Smooth muscle cell of the brain vasculature (primary cell): Measurements from ENCODE around the gene ARMC9.
"Not testable (repeated sequence)": the region's sequence is repeated elsewhere in the genome, so short reads cannot be mapped to it uniquely, and the experiment has no call there.

ENCODE experiments used
- DNase-seq: peaks from one replicate; pipeline ENCODE4 v3.0.0-alpha.2; 2012; ENCODE audit warnings: low read depth, low spot score

The ARMC9 gene

GRCh38 chr2:231360881-231361371 lies 162.5 kb downstream of the ARMC9 start:
- no peak for DNase-seq

GRCh38 chr2:231361701-231362554 lies 163.5 kb downstream of the ARMC9 start:
- no peak for DNase-seq

- no peak for DNase-seq
These were observed 164.2 kb downstream of the ARMC9 start for GRCh38 chr2:231362555-231363184.

GRCh38 chr2:231364061-231364460 lies 165.6 kb downstream of the ARMC9 start:
- no peak for DNase-seq

GRCh38 chr2:231364961-231365810 lies 166.8 kb downstream of the ARMC9 start:
- peak; percentile 49 for DNase-seq

GRCh38 chr2:231367178-231367577 lies 168.7 kb downstream of the ARMC9 start:
- no peak for DNase-seq

GRCh38 chr2:231369580-231370428 lies 171.4 kb downstream of the ARMC9 start:
- no peak for DNase-seq

GRCh38 chr2:231370429-231370748 lies 172.0 kb downstream of the ARMC9 start:
- DNase-seq: no peak

GRCh38 chr2:231370749-231371429 lies 172.5 kb downstream of the ARMC9 start:
- DNase-seq: no peak

- DNase-seq: no peak
These were observed 173.1 kb downstream of the ARMC9 start for GRCh38 chr2:231371430-231372054.

GRCh38 chr2:231372326-231372725 lies 173.9 kb downstream of the ARMC9 start:
- DNase-seq: no peak

- DNase-seq: no peak
These were observed 174.8 kb downstream of the ARMC9 start for GRCh38 chr2:231373184-231373583.

- no peak for DNase-seq
These were observed 175.4 kb downstream of the ARMC9 start for GRCh38 chr2:231373786-231374349.

- no peak for DNase-seq
These were observed 176.3 kb downstream of the ARMC9 start for GRCh38 chr2:231374771-231375170.

- DNase-seq: not testable (repeated sequence)
These were observed 177.7 kb downstream of the ARMC9 start for GRCh38 chr2:231375994-231376615.

GRCh38 chr2:231376857-231377256 lies 178.4 kb downstream of the ARMC9 start:
- no peak for DNase-seq

- no peak for DNase-seq
These were observed 179.7 kb downstream of the ARMC9 start for GRCh38 chr2:231378026-231378722.
